SKM-1 (cell line): Measurements from ENCODE around the gene GRM1.

Source experiments
- DNase-seq: peaks from one replicate; lab custom pipeline; 2025; ENCODE audit not compliant: unreplicated experiment; lab: John Stamatoyannopoulos, UW

GRM1 gene

DNA sequence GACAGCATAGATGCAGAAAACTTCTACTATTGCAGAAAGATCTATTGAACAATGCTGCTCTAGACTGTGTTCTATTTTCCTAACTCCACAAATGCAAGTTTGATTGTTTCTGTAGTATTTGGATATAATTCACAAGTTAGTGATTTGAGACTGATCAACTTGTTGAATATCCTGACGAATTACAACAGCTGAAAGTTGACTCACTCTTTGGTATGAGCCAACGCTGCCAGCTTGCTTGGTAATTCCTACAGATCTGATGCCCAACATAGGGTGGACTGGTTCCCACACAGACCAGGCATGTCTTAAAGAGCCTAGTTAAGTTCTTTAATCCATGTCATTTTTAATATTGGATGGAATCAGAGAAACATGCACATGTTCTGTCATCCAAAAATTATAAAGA is 283.7 kb downstream of the GRM1 start:
- no peak for DNase-seq

- no peak for DNase-seq
Observed at GRCh38 chr6:146315381-146316174, 286.7 kb downstream of the GRM1 start.

DNA sequence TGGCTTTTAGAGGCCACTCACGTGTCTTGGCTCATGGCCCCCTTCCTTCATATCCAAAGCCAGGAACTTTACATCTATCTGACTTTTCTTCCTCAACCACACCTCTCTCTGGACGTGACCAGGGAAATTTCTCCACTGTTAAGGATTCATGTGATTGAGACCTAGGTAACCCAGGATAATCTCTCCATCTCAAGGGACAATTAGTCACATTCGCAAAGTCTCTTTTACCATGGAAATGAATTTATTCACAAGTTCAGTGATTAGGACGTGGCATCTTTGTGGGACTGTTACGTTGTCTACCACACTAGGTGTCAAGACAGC is 287.3 kb downstream of the GRM1 start:
- no peak for DNase-seq

- no peak for DNase-seq
Observed at GRCh38 chr6:146331013-146331412, 302.2 kb downstream of the GRM1 start.

- DNase-seq = no peak
Observed at GRCh38 chr6:146335336-146335735, 306.5 kb downstream of the GRM1 start.

DNA sequence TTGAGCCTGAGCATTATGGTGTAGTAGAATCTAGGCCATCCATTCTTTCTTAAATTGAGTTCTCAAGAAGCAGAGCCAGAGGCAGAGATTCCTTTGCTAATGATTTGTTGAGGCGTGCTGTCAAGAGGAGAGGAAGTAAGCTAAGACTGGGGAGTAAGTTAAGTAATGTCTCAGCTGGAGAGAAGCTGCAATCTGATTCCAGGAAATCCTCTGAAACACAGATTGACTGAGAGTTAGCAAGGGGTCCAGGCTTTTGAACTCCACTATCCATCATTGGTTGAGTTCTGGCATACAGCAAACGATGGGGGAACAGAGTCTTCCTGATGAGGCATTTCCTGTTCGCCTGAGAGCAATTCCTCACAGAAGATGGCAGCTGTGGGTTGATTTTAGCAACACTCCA is 307.3 kb downstream of the GRM1 start:
- DNase-seq = no peak

GRCh38 chr6:146337376-146337775 is 308.5 kb downstream of the GRM1 start:
- no peak for DNase-seq

- DNase-seq = no peak
Observed at GRCh38 chr6:146339716-146340115, 310.9 kb downstream of the GRM1 start.

DNA sequence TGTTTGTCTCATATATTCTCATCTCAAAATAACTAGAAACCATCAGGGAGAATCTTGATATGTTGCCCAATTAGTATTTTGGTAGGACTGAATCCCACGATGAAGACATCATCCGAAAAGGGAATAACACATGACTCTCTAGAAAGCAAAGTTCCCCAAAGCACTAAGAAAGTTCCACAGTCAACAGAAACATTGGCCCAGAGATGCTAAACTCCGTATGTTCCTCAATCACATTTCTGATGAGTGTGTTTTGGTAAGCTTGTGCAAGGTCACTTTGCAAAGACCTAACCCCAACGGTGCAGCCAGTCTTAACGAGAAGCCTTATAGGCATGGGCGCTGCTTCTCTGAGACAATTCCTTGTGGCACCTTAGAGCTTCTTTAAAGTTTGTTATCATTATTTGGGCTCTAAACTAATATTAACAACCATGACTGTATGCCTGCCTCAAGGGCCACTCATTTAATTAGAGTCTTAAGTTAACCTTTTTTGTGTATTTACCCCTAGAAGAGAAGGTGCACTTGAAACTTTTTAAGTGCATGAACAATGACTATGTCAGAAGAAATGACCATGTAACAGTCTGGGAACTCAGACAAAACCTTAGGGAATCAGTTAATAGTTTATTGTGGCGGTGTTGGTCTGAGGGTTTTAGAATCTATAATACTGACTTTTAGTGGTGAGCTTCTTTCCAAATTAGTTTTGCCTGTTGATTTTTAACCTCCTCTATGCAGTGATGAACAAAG is 312.8 kb downstream of the GRM1 start:
- no peak for DNase-seq

GRCh38 chr6:146345598-146345997 is 316.7 kb downstream of the GRM1 start:
- DNase-seq = no peak

- DNase-seq = no peak
Observed at GRCh38 chr6:146347090-146347489, 318.2 kb downstream of the GRM1 start.

GRCh38 chr6:146347690-146348089 is 318.8 kb downstream of the GRM1 start:
- no peak for DNase-seq

- DNase-seq = no peak
Observed at GRCh38 chr6:146351018-146351417, 322.2 kb downstream of the GRM1 start.

- no peak for DNase-seq
Observed at GRCh38 chr6:146352163-146352562, 323.3 kb downstream of the GRM1 start.

- DNase-seq = no peak
Observed at GRCh38 chr6:146354451-146354850, 325.6 kb downstream of the GRM1 start.

GRCh38 chr6:146355521-146356100 is 326.7 kb downstream of the GRM1 start:
- no peak for DNase-seq

DNA sequence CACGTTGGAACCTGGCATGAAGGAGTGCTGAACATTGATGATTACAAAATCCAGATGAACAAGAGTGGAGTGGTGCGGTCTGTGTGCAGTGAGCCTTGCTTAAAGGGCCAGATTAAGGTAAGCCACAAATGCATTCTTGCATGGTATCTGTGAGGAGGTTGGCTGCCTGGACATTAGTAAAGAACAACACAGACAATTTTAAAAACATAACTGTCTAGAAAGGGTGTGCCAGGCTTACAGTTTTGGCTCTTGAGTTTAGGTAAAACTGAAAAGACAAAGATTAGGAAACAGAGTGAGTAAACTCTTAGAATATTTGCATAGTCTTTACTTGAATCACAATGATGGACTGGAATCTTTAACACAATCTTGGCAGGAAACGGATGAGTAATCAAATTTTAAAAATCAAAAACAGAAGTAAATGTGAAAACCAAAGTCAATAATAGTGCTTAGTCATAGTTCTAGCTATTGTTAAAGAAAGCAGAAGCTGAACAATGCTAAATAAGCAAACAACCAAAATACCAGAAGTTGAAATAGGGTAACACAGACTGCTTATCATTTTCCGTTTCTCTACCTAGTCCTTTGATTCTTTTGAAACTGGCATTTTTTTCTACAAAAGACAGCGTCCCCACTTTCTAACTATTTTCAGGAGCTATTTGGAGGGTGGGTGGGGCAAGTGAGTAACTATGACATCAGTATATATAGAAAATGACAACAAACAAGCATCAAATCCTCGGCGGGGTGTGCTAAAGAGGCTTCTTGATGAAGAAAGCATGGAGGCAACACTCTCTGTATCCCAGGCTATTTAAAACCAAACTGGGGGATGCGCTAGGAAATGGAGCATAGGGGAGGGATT is 328.9 kb downstream of the GRM1 start:
- peak; percentile 39 for DNase-seq

DNA sequence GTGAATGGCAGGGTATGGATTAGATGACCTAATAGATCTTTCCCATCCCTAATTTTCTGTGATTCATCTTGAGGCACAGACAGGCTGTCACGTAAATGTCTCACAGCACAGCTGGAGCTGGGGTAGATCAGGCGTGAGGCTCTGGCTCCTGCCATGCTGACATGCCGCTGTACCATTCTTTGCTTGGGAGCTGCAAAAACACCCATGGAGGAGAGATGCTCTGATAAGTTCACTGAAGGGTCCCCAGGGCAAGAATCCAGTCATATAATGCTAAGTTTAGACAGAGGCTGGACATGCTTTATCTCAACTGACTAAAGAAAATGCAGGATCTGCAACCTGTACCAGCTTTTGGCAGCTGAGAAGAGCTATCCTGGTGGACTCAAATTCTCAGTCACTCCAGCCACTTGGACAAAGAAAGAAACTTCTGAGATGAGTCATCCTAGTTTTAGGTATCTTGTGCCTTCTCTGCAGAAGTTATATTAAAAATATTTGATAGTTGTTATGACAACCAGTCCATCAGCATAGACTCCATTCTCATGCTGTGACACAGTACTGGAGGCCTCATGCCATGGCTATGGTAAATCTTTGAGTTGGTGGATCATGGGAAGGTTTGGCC is 329.7 kb downstream of the GRM1 start:
- no peak for DNase-seq

- DNase-seq = no peak
Observed at GRCh38 chr6:146359131-146359530, 330.3 kb downstream of the GRM1 start.

DNA sequence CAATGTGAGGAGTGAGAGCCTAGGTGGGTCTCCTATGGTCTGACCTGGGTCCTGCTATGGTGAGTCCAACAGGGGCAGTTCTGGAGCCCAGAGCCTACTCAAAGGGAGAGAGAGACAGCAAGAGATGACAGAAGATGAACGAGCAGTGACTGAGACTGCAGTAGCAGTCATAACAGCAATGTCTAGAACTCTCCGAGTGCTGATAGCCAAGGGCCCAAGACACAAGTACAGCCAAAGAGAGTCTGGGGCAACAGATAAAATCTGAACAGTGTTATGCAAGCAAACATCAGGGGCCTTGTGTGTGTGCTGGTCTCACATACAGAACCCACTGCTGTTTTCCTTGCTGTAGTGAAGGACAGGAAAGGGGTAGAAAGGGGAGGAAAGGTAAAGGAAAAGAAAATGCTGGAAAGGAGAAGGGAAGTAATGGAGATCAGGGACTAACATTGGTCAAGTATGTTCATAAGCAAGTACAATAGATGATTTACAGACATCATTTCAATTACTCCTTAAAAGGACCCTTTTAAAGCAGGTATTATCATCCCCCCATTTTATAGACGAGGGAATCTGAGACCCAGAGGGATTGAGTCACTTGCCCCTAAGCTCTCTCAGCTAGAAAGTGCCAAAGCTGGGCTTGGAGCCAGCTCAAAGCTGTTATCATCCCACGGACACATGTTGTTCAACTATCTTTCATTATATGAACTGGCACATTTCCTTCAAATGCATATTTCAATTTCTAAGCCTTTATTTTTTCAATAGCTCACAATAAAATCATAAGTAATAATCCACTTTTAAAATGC is 332.5 kb downstream of the GRM1 start:
- DNase-seq = no peak
